ENCODE data around the gene ZFP36L2.

ZFP36L2 gene

DNA sequence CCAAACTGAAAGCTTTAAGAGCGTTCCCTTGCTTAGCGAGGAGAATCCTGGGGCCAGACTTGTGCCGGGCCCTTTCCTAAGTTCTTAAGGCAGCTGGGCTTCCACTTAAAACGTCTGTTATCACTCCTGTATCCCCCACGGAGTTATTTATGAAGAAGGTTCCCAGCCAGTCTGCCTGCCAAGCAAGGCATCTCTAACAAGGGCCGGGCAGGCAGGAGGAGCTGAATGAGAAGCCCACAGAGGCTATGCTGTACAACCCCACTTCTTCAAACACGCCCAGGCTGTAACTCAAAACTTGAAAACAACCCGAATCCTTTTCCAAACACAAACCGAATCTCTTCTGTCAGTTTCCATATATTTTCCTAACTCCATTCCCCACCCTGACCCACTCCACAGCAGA is 39.0 kb upstream of the ZFP36L2 start:
- Histone ChIP-seq H3K4me1 (ENCODE audit: insufficient read depth, low read length) (peaks cover 4% of the 10 kb centered on the region; the same call in 1 of the 2 replicates), H3K9ac (ENCODE audit: low read depth, low read length) (no peak overlapping the region), H3K27me3 (ENCODE audit: insufficient read depth, low read length) (no peaks in the 10 kb centered on the region), H3K36me3 (ENCODE audit: insufficient read depth, low read depth, low read length) (no peaks in the 10 kb centered on the region), H3K9me3 (ENCODE audit: insufficient read depth, low read depth, low read length) (no peaks in the 10 kb centered on the region), H3K4me3 (ENCODE audit: low read length) (no peak overlapping the region), H3K27ac (ENCODE audit: low read length) (no peak overlapping the region)

DNA sequence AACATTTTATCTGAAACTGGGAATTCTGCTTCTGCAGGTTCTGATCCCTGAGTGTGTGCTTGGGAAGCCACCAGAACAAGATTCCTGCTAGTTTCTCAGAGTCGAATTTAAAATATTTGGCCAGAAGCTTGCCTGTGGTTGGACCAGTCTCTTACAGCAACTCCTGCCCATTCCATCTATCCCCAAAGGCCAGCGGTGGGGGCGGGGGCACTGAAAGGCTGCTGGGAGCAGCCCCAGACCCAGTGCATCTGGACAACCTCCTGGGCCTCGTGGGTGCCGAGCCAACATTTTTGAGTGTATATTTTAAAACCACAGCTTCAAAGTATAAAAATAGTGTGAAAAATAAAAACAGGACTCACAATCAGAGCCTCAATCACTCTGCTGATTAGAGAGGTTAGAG is 38.6 kb upstream of the ZFP36L2 start:
- Histone ChIP-seq H3K9ac (ENCODE audit: low read depth, low read length) (no peak overlapping the region), H3K9me3 (ENCODE audit: insufficient read depth, low read depth, low read length) (no peaks in the 10 kb centered on the region)

DNA sequence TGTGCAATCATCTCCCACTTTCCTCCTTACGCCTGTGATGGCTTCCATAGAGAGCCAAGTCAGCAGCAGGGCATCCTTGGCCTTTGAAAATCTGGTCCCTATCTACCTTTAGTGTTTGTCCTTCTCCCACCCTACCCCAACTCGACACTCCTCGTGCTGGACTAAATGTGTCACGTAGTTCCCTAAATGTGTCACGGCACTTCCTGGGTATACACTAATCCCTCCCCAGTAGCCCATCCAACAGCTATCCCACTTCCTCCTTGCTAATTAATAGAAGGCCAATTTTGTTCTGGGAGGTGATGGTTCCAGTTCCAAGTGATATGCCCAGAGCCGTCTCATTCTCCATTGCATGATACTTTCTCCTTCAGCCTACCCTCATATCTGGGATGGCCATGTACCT is 36.5 kb upstream of the ZFP36L2 start:
- H3K27ac ChIP-seq (ENCODE audit: low read length): no peak overlapping the region
- H3K9me3 ChIP-seq (ENCODE audit: insufficient read depth, low read depth, low read length): no peaks in the 10 kb centered on the region
- H3K4me3 ChIP-seq (ENCODE audit: low read length): no peak overlapping the region
- H3K4me1 ChIP-seq (ENCODE audit: insufficient read depth, low read length): peaks cover 1% of the 10 kb centered on the region; the same call in 1 of the 2 replicates
- no peaks in the 10 kb centered on the region for H3K36me3 ChIP-seq (ENCODE audit: insufficient read depth, low read depth, low read length)
- no peaks in the 10 kb centered on the region for H3K27me3 ChIP-seq (ENCODE audit: insufficient read depth, low read length)
- no peak overlapping the region for H3K9ac ChIP-seq (ENCODE audit: low read depth, low read length)

More for the DNA sequence above, 38.6 kb upstream of the ZFP36L2 start:
- H3K36me3 ChIP-seq (ENCODE audit: insufficient read depth, low read depth, low read length): no peaks in the 10 kb centered on the region
- H3K27me3 ChIP-seq (ENCODE audit: insufficient read depth, low read length): no peaks in the 10 kb centered on the region
- H3K4me1 ChIP-seq (ENCODE audit: insufficient read depth, low read length): peaks cover 4% of the 10 kb centered on the region; the same call in 1 of the 2 replicates
- no peak overlapping the region for H3K27ac ChIP-seq (ENCODE audit: low read length)
- H3K4me3 ChIP-seq (ENCODE audit: low read length): no peak overlapping the region

DNA sequence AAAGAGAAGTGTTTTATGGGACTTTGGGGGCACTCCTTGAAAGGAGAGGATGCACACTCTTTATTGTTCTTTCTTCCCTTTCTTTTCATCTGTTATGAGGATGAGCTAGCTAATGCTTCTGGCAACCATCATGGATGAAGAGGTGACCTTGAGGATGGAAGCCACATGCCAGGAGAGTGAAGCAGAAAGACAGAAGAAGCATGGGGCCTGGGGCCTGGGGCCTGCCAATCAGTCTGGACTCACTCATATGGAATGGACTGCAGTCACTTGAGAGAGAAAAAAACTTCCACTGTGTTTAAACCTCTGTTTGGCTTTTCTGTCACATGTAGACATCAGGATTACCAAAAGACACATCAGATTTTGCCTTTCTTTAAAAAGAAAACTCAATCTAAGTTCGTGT is 35.8 kb upstream of the ZFP36L2 start:
- Histone ChIP-seq H3K27ac (ENCODE audit: low read length) (no peak overlapping the region), H3K9me3 (ENCODE audit: insufficient read depth, low read depth, low read length) (no peaks in the 10 kb centered on the region), H3K4me1 (ENCODE audit: insufficient read depth, low read length) (no peaks in the 10 kb centered on the region; the same call in 1 of the 2 replicates), H3K4me3 (ENCODE audit: low read length) (no peak overlapping the region), H3K36me3 (ENCODE audit: insufficient read depth, low read depth, low read length) (no peaks in the 10 kb centered on the region), H3K9ac (ENCODE audit: low read depth, low read length) (no peak overlapping the region), H3K27me3 (ENCODE audit: insufficient read depth, low read length) (no peaks in the 10 kb centered on the region)

DNA sequence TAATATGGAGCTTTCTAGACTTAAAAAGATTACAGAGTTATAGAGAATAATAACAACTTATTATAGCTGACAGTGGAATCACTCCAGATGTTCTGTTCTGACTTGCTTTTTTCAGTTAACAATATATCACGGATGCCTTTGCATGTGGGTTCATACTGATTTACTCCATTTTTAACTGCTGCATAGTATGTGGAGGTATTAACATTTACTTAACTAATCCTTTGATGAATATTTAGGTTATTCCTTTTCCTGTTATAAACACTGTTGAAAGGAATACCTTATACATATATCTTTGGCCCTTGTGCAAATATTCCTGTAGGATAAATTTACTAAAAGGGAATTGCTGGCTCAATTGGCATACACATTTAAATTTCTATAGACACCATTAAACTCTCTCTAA is 33.1 kb upstream of the ZFP36L2 start:
- no peaks in the 10 kb centered on the region for H3K36me3 ChIP-seq (ENCODE audit: insufficient read depth, low read depth, low read length)
- no peaks in the 10 kb centered on the region for H3K27me3 ChIP-seq (ENCODE audit: insufficient read depth, low read length)
- no peak overlapping the region for H3K9ac ChIP-seq (ENCODE audit: low read depth, low read length)
- H3K4me1 ChIP-seq (ENCODE audit: insufficient read depth, low read length): no peaks in the 10 kb centered on the region
- no peak overlapping the region for H3K4me3 ChIP-seq (ENCODE audit: low read length)
- H3K9me3 ChIP-seq (ENCODE audit: insufficient read depth, low read depth, low read length): no peaks in the 10 kb centered on the region
- H3K27ac ChIP-seq (ENCODE audit: low read length): no peak overlapping the region

DNA sequence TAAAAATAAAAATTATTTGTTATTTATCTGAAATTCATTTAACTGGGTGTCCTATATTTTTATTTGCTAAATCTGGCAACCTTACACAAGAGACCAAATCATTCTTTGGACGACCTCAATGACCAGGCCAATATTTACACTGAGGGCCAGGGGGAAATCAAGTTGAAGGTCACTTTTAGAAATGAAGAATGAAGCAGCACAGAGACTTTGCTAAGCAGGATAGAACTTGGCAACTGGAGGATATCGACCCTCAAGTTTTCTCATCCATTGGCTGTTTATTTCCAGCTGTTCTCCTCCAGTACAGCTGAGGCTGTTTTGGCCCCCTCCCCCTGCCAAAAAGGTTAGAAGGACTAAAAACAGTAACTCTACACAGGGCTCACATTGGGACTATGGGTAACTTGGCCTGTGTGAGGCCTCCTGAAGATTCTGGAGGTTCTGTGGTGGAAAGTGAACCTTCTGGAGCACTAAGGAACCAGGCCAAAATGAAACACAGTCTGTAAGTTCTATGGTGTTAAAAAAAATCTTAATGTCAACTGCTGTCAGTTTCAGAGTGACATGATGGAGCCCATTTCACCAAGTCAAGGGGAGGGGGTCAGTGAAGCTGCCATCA is 32.2 kb upstream of the ZFP36L2 start:
- Histone ChIP-seq H3K36me3 (ENCODE audit: insufficient read depth, low read depth, low read length) (no peaks in the 10 kb centered on the region), H3K9ac (ENCODE audit: low read depth, low read length) (no peak overlapping the region), H3K27ac (ENCODE audit: low read length) (no peak overlapping the region), H3K4me3 (ENCODE audit: low read length) (no peak overlapping the region), H3K9me3 (ENCODE audit: insufficient read depth, low read depth, low read length) (no peaks in the 10 kb centered on the region), H3K27me3 (ENCODE audit: insufficient read depth, low read length) (no peaks in the 10 kb centered on the region), H3K4me1 (ENCODE audit: insufficient read depth, low read length) (no peaks in the 10 kb centered on the region)

DNA sequence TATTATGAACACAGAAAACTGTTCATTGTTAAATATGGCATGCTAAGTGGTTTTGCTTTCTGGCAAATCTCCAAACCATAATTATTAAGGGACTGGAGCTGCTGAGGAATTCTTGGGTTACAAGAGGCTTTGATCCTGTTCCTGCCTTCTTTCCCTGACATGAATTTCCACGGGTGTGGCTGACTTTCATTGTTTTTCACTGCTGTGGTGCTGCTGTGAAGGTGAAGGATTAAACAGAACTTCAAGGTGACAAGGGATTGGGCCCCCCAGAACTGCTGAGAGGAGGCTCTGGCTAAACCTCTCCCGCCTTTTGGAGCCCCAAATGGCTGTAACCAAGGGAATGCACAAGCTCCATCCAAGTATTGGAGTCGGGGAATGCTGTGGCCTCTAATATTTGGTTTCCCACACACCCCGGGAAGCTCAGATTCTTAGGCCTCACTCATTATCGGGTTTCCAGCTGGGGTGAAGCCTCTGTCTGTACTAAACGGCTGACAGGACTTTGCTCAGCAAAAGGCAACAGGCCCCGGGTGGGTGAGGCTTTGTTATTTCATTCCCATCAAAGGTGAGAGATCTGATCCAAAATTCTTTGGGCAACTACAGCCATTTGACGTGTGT is 29.0 kb upstream of the ZFP36L2 start:
- H3K36me3 ChIP-seq (ENCODE audit: insufficient read depth, low read depth, low read length): no peaks in the 10 kb centered on the region
- H3K9ac ChIP-seq (ENCODE audit: low read depth, low read length): no peak overlapping the region
- peaks cover 3% of the 10 kb centered on the region; the same call in 1 of the 2 replicates for H3K4me1 ChIP-seq (ENCODE audit: insufficient read depth, low read length)
- no peaks in the 10 kb centered on the region for H3K27me3 ChIP-seq (ENCODE audit: insufficient read depth, low read length)
- H3K27ac ChIP-seq (ENCODE audit: low read length): no peak overlapping the region
- no peak overlapping the region for H3K4me3 ChIP-seq (ENCODE audit: low read length)
- no peaks in the 10 kb centered on the region for H3K9me3 ChIP-seq (ENCODE audit: insufficient read depth, low read depth, low read length)

DNA sequence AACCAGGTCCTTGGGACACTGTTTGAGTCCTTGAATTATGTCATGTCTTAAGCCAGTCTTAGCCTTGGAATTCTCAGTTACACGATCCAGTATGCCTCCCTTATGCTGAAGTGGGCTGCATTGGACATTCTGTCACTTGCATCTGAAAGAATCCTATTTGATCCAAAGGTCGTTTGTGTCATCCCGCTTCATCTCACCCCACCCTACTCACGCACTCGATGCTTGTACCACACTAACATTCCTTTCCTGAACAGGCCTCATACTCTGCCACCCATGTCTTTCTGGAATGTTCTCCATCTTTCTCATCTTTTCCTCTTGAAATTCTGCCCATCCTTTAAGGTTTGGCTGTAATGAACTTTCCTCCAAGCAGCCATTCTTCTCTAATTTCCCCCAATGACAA is 27.9 kb upstream of the ZFP36L2 start:
- H3K4me1 ChIP-seq (ENCODE audit: insufficient read depth, low read length): peaks cover 3% of the 10 kb centered on the region; the same call in 1 of the 2 replicates
- H3K9me3 ChIP-seq (ENCODE audit: insufficient read depth, low read depth, low read length): no peaks in the 10 kb centered on the region
- no peaks in the 10 kb centered on the region for H3K36me3 ChIP-seq (ENCODE audit: insufficient read depth, low read depth, low read length)
- no peak overlapping the region for H3K27ac ChIP-seq (ENCODE audit: low read length)
- no peaks in the 10 kb centered on the region for H3K27me3 ChIP-seq (ENCODE audit: insufficient read depth, low read length)
- no peak overlapping the region for H3K9ac ChIP-seq (ENCODE audit: low read depth, low read length)
- no peak overlapping the region for H3K4me3 ChIP-seq (ENCODE audit: low read length)

DNA sequence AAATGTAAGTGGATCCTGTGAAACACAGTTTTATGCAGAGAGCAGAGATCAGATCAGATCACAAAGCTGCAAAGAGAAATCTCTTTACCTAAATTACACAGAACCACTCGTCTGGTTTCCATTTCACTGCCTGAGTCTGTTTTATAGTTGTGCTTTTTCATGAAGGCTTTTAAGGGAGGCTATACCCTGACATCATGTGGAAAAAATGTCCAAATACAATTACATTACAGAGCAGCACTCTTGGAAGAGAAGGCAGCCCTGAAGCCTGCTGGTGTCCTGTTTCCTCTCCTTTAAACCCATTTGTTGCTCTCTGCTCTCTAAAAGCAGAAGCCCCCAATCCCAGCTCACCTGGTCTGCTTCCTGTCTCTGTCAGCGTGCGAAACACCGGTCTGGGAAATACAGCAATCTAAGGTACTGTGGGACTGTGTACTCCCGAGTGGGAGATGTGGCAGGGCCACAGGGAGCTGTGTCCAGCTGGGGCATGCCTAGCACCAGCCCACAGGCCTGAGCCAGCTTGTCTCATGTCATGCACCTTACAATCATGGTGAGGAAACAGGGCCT is 24.8 kb upstream of the ZFP36L2 start:
- no peaks in the 10 kb centered on the region for H3K9me3 ChIP-seq (ENCODE audit: insufficient read depth, low read depth, low read length)
- H3K4me3 ChIP-seq (ENCODE audit: low read length): no peak overlapping the region
- H3K4me1 ChIP-seq (ENCODE audit: insufficient read depth, low read length): peaks cover 3% of the 10 kb centered on the region
- no peaks in the 10 kb centered on the region for H3K27me3 ChIP-seq (ENCODE audit: insufficient read depth, low read length)
- no peaks in the 10 kb centered on the region for H3K36me3 ChIP-seq (ENCODE audit: insufficient read depth, low read depth, low read length)
- no peak overlapping the region for H3K27ac ChIP-seq (ENCODE audit: low read length)
- H3K9ac ChIP-seq (ENCODE audit: low read depth, low read length): no peak overlapping the region

DNA sequence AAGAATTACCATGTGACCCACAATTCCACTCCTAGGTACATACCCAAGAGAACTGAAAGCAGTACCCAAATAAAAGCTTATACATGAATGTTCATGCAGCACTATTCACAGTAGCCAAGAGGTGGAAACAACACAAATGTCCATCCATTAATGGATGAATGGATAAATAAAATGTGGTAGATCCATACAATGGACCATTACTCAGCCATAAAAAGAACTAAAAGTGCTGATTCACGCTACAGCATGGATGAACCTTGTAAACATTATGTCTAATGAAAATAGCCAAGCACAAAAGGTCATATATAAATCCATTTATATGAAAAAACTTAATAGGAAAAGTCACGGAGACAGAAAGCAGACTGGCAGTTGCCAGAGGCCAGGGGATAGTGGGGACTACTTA is 23.6 kb upstream of the ZFP36L2 start:
- peaks cover 3% of the 10 kb centered on the region for H3K4me1 ChIP-seq (ENCODE audit: insufficient read depth, low read length)
- no peaks in the 10 kb centered on the region for H3K27me3 ChIP-seq (ENCODE audit: insufficient read depth, low read length)
- H3K9me3 ChIP-seq (ENCODE audit: insufficient read depth, low read depth, low read length): no peaks in the 10 kb centered on the region

DNA sequence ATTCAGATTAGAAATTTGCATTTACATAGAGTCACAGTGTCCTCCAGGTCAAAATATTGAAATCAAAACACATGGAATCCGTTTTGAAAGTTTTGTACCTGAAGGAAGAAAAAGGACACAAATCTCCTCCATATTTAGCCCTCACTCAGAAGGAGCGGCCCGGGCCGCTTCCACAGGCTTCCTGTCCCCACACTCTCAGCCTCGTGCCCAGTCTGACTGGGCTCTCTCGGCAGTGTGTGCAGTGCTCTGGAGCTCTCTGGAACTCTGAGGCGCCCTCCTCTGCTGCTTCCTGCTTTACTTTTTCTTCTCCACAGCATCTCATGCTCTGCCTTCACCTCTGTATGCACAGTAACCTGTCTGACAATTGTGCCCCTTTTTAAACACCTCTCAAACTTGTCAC is 22.2 kb upstream of the ZFP36L2 start:
- Histone ChIP-seq H3K9me3 (ENCODE audit: insufficient read depth, low read depth, low read length) (no peaks in the 10 kb centered on the region), H3K36me3 (ENCODE audit: insufficient read depth, low read depth, low read length) (no peaks in the 10 kb centered on the region), H3K27ac (ENCODE audit: low read length) (no peak overlapping the region), H3K4me3 (ENCODE audit: low read length) (no peak overlapping the region), H3K27me3 (ENCODE audit: insufficient read depth, low read length) (no peaks in the 10 kb centered on the region), H3K9ac (ENCODE audit: low read depth, low read length) (no peak overlapping the region), H3K4me1 (ENCODE audit: insufficient read depth, low read length) (peaks cover 3% of the 10 kb centered on the region)

More for the DNA sequence above, 23.6 kb upstream of the ZFP36L2 start:
- Histone ChIP-seq H3K27ac (ENCODE audit: low read length) (no peak overlapping the region), H3K36me3 (ENCODE audit: insufficient read depth, low read depth, low read length) (no peaks in the 10 kb centered on the region), H3K4me3 (ENCODE audit: low read length) (no peak overlapping the region), H3K9ac (ENCODE audit: low read depth, low read length) (no peak overlapping the region)

DNA sequence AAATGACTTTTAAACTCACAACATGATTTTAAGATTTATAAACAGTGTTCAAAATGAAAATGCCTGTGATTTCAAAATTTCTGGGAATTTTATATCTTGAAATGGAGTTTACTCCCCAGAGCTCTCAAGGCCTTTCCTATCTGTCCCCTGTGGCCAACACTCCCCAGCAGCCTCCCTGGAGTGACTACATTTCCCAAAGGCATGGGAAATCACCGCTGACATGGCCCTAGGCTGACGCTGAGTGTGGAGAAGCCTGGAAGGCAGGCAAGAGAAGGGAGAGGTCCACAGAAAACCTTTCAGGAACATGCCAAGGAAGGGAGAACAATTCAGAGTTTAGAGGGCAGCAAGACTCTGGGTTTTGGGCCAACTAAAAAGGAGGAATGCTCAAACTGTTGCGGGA is 20.2 kb upstream of the ZFP36L2 start:
- no peak overlapping the region for H3K9ac ChIP-seq (ENCODE audit: low read depth, low read length)
- no peaks in the 10 kb centered on the region for H3K9me3 ChIP-seq (ENCODE audit: insufficient read depth, low read depth, low read length)
- H3K36me3 ChIP-seq (ENCODE audit: insufficient read depth, low read depth, low read length): no peaks in the 10 kb centered on the region
- no peak overlapping the region for H3K4me3 ChIP-seq (ENCODE audit: low read length)
- no peaks in the 10 kb centered on the region for H3K27me3 ChIP-seq (ENCODE audit: insufficient read depth, low read length)
- no peak overlapping the region for H3K27ac ChIP-seq (ENCODE audit: low read length)
- peaks cover 3% of the 10 kb centered on the region for H3K4me1 ChIP-seq (ENCODE audit: insufficient read depth, low read length)
